Nucleus accumbens (tissue), 56 donors: ENCODE measurements around the gene SLC22A4.
A peak's percentile ranks its signal among the peaks of the same experiment; 100 is the strongest.

Experiments used
- DNase-seq, 56 donors: peaks; one replicate each; lab custom pipeline; 2025; lab: John Stamatoyannopoulos, UW

The SLC22A4 gene

GRCh38 chr5:132293992-132294727 is at the start of gene SLC22A4:
TSS of gene SLC22A4 (plus strand) at chr5:132294394. CDS start at chr5:132294617, 223 bp downstream.
- peak in 55 of 56 donors; percentile 48 to 96 (median 84) for DNase-seq

- DNase-seq, result no peak
Observed at GRCh38 chr5:132245593-132245992, 48.6 kb upstream of the SLC22A4 start.

GRCh38 chr5:132246806-132247205 is 47.4 kb upstream of the SLC22A4 start:
- no peak for DNase-seq

- no peak for DNase-seq
Observed at GRCh38 chr5:132250547-132250946, 43.6 kb upstream of the SLC22A4 start.

- DNase-seq, result peak in 45 of 56 donors; percentile 23 to 86 (median 55)
Observed at GRCh38 chr5:132251220-132251725, 42.9 kb upstream of the SLC22A4 start.

GRCh38 chr5:132253008-132253441 is 41.2 kb upstream of the SLC22A4 start:
- DNase-seq, result no peak

- DNase-seq, result no peak
Observed at GRCh38 chr5:132253452-132254320, 40.5 kb upstream of the SLC22A4 start.

GRCh38 chr5:132254321-132254977 is 39.7 kb upstream of the SLC22A4 start:
- no peak for DNase-seq

- no peak for DNase-seq
Observed at GRCh38 chr5:132256086-132256782, 38.0 kb upstream of the SLC22A4 start.

GRCh38 chr5:132256783-132257130 is 37.4 kb upstream of the SLC22A4 start:
- no peak for DNase-seq

- DNase-seq, result peak in 2 of 56 donors; percentile 28 to 53
Observed at GRCh38 chr5:132257131-132258101, 36.8 kb upstream of the SLC22A4 start, which contains the start of gene PDLIM4. TSS of gene PDLIM4 (plus strand) at chr5:132257696. CDS start at chr5:132257735, 39 bp downstream.

- DNase-seq, result no peak
Observed at GRCh38 chr5:132258102-132259068, 35.8 kb upstream of the SLC22A4 start.

GRCh38 chr5:132259069-132259851 is 34.9 kb upstream of the SLC22A4 start:
- peak in 34 of 56 donors; percentile 14 to 70 (median 36) for DNase-seq

GRCh38 chr5:132260051-132260450 is 34.1 kb upstream of the SLC22A4 start:
- peak in 4 of 56 donors; percentile 18 to 37 (median 27) for DNase-seq

GRCh38 chr5:132260714-132261551 is 33.3 kb upstream of the SLC22A4 start:
- DNase-seq, result peak in 44 of 56 donors; percentile 27 to 88 (median 62)
